ENCODE measurements around the gene PSMB8. TPM values are rescaled to one million over a fixed set of nuclear protein-coding genes. Genes with fewer than 3 reads are reported as not detected.

The PSMB8 gene
- total RNA-seq, 2 donors from 2014 or later, result 110 to 168 TPM

DNA sequence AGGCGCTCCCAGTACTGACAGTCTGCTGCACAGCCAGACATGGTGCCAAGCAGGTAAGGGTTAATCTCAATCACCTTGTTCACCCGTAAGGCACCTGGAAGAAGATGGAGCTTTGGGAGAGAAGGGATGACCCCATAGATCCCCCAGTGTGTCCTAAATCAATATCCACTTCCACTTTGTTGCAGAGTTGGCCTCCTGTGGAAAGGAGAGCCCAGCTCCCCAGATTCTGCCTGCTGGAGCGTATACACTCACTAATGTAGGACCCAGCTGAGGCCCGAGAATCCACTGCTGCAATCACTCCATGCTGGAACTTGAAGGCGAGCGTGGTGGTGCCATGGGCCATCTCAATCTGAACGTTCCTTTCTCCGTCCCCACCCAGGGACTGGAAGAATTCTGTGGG is 1.2 kb downstream of the PSMB8 start:
- no peak for DNase-seq
- intact Hi-C loops (cut with DNase I, micrococcal nuclease), result no loop called here
- ATAC-seq, result no peak

- no peak for ATAC-seq
- intact Hi-C loops (cut with DNase I, micrococcal nuclease), result no loop called here
- no peak for DNase-seq
Observed at GRCh38 chr6:32842021-32842650, 1.7 kb downstream of the PSMB8 start.

GRCh38 chr6:32840604-32841246 is 3.1 kb downstream of the PSMB8 start:
- intact Hi-C loops (cut with DNase I, micrococcal nuclease), result no loop called here
- DNase-seq, result no peak

GRCh38 chr6:32839356-32839755 is 4.5 kb downstream of the PSMB8 start:
- intact Hi-C loops (cut with DNase I, micrococcal nuclease), result no loop called here
- ATAC-seq (no peak), DNase-seq (no peak)

More at GRCh38 chr6:32840604-32841246, 3.1 kb downstream of the PSMB8 start:
- ATAC-seq, result no peak

GRCh38 chr6:32838114-32838958 is 5.5 kb downstream of the PSMB8 start, which contains the start of gene TAP2:
Gene TAP2 (minus strand): TSS chr6:32838739. CDS start chr6:32838233, 506 bp downstream.
- ATAC-seq, result peak; percentile 92
- DNase-seq, result peak; percentile 93 to 98
- intact Hi-C loops (cut with DNase I, micrococcal nuclease), result no loop called here

DNA sequence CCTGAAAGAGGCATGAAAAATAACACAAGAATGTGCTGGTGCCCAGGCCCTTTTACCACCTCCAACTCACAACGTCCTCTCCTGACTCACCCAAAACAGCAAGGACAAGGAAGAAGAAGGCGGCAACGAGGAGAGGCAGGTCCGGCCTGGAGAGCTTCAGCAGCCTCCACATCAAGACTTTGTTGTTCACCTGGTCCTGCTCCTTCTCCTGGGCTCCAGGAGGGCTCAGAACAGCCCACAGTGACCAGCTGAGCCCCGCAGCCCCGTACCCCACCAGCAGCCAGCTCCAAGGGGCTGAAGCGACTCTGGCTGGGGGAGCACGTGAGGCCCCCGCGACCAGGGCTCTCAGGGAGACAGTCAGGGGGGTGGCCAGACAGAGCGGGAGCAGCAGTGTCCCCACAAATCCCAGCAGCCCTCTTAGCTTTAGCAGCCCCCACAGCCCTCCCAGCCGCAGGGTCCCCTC is 6.2 kb downstream of the PSMB8 start:
- no peak for DNase-seq
- intact Hi-C loops (cut with DNase I, micrococcal nuclease), result no loop called here
- ATAC-seq, result no peak

GRCh38 chr6:32836873-32837272 is 7.0 kb downstream of the PSMB8 start:
- DNase-seq, result no peak
- intact Hi-C loops (cut with DNase I, micrococcal nuclease), result no loop called here
- ATAC-seq, result no peak

GRCh38 chr6:32835167-32835893 is 8.5 kb downstream of the PSMB8 start:
- DNase-seq, result no peak
- intact Hi-C loops (cut with DNase I, micrococcal nuclease), result no loop called here
- ATAC-seq, result no peak

DNA sequence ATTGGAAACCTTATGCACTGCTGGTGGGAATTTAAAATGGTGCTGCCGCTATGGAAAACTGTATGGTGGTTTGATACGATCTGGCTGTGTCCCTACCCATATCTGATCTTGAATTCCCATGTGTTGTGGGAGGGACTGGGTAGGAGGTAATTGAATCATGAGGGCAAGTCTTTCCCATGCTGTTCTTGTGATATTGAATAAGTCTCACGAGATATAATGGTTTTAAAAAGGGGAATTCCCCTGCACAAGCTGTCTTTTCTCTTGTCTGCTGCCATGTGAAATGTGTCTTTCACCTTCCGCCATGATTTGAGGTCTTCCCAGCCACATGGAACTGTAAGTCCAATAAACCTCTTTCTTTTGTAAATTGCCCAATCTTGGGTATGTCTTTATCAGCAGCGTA is 10.2 kb downstream of the PSMB8 start:
- no peak for ATAC-seq
- no peak for DNase-seq
- intact Hi-C loops (cut with DNase I, micrococcal nuclease), result loop anchor here in 1 of 2 donors (5.0 kb wide), 1 partner anchor 34 kb away; no protein-coding TSS in a partner anchor

DNA sequence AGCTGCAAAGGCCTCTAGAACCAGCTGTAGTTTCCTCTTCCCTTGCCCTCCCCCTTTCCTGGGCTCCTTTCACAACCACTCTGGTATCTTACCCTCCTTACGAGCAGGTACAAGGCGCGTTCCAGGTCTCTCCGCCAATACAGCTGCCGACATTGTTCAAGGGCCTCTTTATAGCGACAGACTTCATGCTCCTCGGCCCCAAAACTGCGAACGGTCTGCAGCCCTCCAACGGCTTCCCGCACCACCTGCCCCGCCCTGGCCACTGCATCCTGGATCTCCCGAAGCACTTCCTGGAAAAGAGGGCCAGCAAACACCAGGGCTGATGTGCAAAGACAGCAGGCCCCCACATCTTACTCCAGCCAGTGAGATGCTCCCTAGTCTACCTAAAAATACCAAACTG is 11.3 kb downstream of the PSMB8 start:
- ATAC-seq (no peak), DNase-seq (no peak)
- intact Hi-C loops (cut with DNase I, micrococcal nuclease), result loop anchor here in 1 of 2 donors (5.0 kb wide), 1 partner anchor 35 kb away; no protein-coding TSS in a partner anchor

DNA sequence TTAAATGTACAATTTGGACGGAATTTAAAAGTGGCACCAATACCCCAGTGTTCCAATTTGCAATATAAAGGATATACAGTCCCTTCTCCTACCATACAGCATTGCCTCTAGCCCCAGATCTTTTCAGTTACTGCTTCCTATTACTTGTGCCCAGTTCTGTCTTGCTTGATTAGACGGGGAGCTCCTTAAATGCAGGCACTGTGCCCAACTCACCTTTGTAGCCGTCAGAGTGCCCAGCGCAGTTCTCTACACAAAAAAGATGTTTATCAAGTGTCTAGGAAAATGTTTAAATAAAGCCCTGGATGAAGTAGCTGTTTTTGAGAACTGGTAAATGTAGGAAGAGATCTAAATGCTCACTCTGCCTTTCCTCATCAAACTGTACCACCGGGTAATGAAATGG is 12.9 kb downstream of the PSMB8 start:
- intact Hi-C loops (cut with DNase I, micrococcal nuclease), result loop anchor here in 1 of 2 donors (5.0 kb wide), 1 partner anchor 36 kb away; no protein-coding TSS in a partner anchor
- no peak for ATAC-seq

GRCh38 chr6:32830017-32830416 is 13.8 kb downstream of the PSMB8 start:
- ATAC-seq, result no peak
- no peak for DNase-seq
- intact Hi-C loops (cut with DNase I, micrococcal nuclease), result loop anchor here in 1 of 2 donors (5.0 kb wide), 1 partner anchor 37 kb away; no protein-coding TSS in a partner anchor

More for the DNA sequence above, 12.9 kb downstream of the PSMB8 start:
- DNase-seq, result no peak

DNA sequence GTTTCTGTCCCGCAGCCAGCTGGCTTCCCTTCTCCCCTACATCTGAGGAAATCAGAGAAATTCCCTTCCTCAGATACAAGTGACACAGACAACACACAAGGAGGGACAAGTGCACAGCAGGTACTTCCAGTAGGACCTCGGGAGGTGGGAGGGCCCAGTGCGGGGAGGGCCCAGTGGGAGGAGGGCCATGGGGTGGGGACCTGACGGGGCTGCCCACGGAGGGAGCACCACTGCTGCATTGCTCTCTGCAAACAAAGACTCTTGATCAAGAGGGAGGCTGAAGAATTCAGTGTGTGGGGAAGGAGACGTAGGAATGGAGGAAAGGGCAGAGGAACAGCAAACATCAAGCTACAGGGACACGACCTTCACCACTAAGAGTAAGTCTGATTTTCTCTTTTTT is 14.4 kb downstream of the PSMB8 start:
- intact Hi-C loops (cut with DNase I, micrococcal nuclease), result no loop called here
- ATAC-seq, result no peak

GRCh38 chr6:32827025-32827424 is 16.8 kb downstream of the PSMB8 start:
- intact Hi-C loops (cut with DNase I, micrococcal nuclease), result no loop called here
- ATAC-seq (no peak), DNase-seq (no peak)

More for the DNA sequence above, 14.4 kb downstream of the PSMB8 start:
- DNase-seq, result no peak

- no peak for DNase-seq
- peak; percentile 81 for ATAC-seq
- intact Hi-C loops (cut with DNase I, micrococcal nuclease), result no loop called here
Observed at GRCh38 chr6:32825966-32826365, 17.9 kb downstream of the PSMB8 start.

- ATAC-seq (no peak), DNase-seq (no peak)
- intact Hi-C loops (cut with DNase I, micrococcal nuclease), result no loop called here
Observed at GRCh38 chr6:32819729-32820128, 24.1 kb downstream of the PSMB8 start.

GRCh38 chr6:32818867-32819266 is 25.0 kb downstream of the PSMB8 start:
- intact Hi-C loops (cut with DNase I, micrococcal nuclease), result no loop called here
- no peak for DNase-seq
- no peak for ATAC-seq

- DNase-seq, result no peak
- ATAC-seq, result peak; percentile 93
- intact Hi-C loops (cut with DNase I, micrococcal nuclease), result no loop called here
Observed at GRCh38 chr6:32816746-32817204, 27.1 kb downstream of the PSMB8 start, which contains the start of gene HLA-DOB. Gene HLA-DOB (minus strand): TSS chr6:32817002. CDS start chr6:32816951, 51 bp downstream.
